GM19467 (cell line): ENCODE data around the gene ACER2.

ENCODE experiments used
- ATAC-seq: cut with Tn5 transposase; IDR thresholded peaks from one replicate; pipeline ENCODE4 v1.9.1; 2021; ENCODE audit warnings: mild to moderate bottlenecking, moderate library complexity; ENCODE audit not compliant: unreplicated experiment

ACER2 gene

GRCh38 chr9:19481971-19482404, 73.2 kb downstream of the ACER2 start:
- no peak for ATAC-seq

- no peak for ATAC-seq
Measured at GRCh38 chr9:19484699-19485098, 75.9 kb downstream of the ACER2 start.

GRCh38 chr9:19485193-19485592, 76.4 kb downstream of the ACER2 start:
- ATAC-seq, result no peak

GRCh38 chr9:19486803-19487202, 78.0 kb downstream of the ACER2 start:
- no peak for ATAC-seq

- ATAC-seq, result no peak
Measured at GRCh38 chr9:19488721-19489120, 79.9 kb downstream of the ACER2 start.

- no peak for ATAC-seq
Measured at GRCh38 chr9:19490269-19490668, 81.5 kb downstream of the ACER2 start.

GRCh38 chr9:19490828-19491227, 82.0 kb downstream of the ACER2 start:
- no peak for ATAC-seq

- ATAC-seq, result no peak
Measured at GRCh38 chr9:19492775-19493173, 84.0 kb downstream of the ACER2 start.

- ATAC-seq, result peak; percentile 65
Measured at GRCh38 chr9:19493174-19493811, 84.5 kb downstream of the ACER2 start.

- no peak for ATAC-seq
Measured at GRCh38 chr9:19493876-19494275, 85.1 kb downstream of the ACER2 start.

GRCh38 chr9:19495186-19496028, 86.6 kb downstream of the ACER2 start:
- no peak for ATAC-seq

GRCh38 chr9:19496321-19497050, 87.7 kb downstream of the ACER2 start:
- no peak for ATAC-seq

- ATAC-seq, result no peak
Measured at GRCh38 chr9:19497276-19497675, 88.5 kb downstream of the ACER2 start.

GRCh38 chr9:19498015-19498414, 89.2 kb downstream of the ACER2 start:
- no peak for ATAC-seq
